Natural killer cell treated with Interleukin-12 subunit alpha and Interleukin-12 subunit beta and Interleukin-15 and Interleukin-18, amount 100 ng/mL, for 72 hours (primary cell): ENCODE data around the gene TUT1. TPM values are rescaled to one million over a fixed set of nuclear protein-coding genes. Genes with fewer than 3 reads are reported as not detected.

Experiments used
- total RNA-seq, 2 donors: library from RNA; stranded (reverse); gene quantifications; one replicate each; pipeline ENCODE4 v1.2.3, GENCODE V29; 2022

The TUT1 gene
- total RNA-seq, 2 donors from 2014 or later: 24.1 to 35.7 TPM

Other genes with a start within 250 kb of the TUT1 start
- not detected for gene SCGB1A1, start 172.5 kb downstream of the TUT1 start, total RNA-seq
- gene AHNAK, start 44.7 kb downstream of the TUT1 start, total RNA-seq: 10 to 100 TPM; 49.2 to 60.0 TPM
- gene EEF1G, start 17.6 kb downstream of the TUT1 start, total RNA-seq: 1,000 to 10,000 TPM in 1 of 2 donors, 100 to 1,000 TPM in 1; 898 to 1,016 TPM
- 100 to 1,000 TPM; 234 to 259 TPM for gene MTA2, start 10.3 kb upstream of the TUT1 start, total RNA-seq
- gene EML3, start 21.3 kb upstream of the TUT1 start, total RNA-seq: 100 to 1,000 TPM; 122 to 205 TPM
- 1 to 10 TPM; 4.5 to 4.6 TPM for gene ROM1, start 21.7 kb upstream of the TUT1 start, total RNA-seq
- 10 to 100 TPM; 72.8 to 98.7 TPM for gene B3GAT3, start 30.5 kb upstream of the TUT1 start, total RNA-seq
- 100 to 1,000 TPM; 269 to 297 TPM for gene GANAB, start 55.1 kb upstream of the TUT1 start, total RNA-seq
- gene INTS5, start 61.8 kb upstream of the TUT1 start, total RNA-seq: 10 to 100 TPM; 33.2 to 42.3 TPM
- gene C11orf98, start 73.7 kb upstream of the TUT1 start, total RNA-seq: 100 to 1,000 TPM; 131 to 149 TPM
- 100 to 1,000 TPM in 1 of 2 donors, 10 to 100 TPM in 1; 30.0 to 121 TPM for gene CSKMT, start 73.8 kb upstream of the TUT1 start, total RNA-seq
- gene UQCC3, start 80.2 kb upstream of the TUT1 start, total RNA-seq: 1 to 10 TPM; 6.1 to 8.8 TPM
- gene LBHD1, start 80.7 kb upstream of the TUT1 start, total RNA-seq: 10 to 100 TPM; 20.9 to 33.7 TPM
- 100 to 1,000 TPM in 1 of 2 donors, 10 to 100 TPM in 1; 91.1 to 124 TPM for gene UBXN1, start 87.5 kb upstream of the TUT1 start, total RNA-seq
- gene LRRN4CL, start 98.0 kb upstream of the TUT1 start, total RNA-seq: under 1 TPM; 0.36 to 0.52 TPM
- 10 to 100 TPM; 18.7 to 38.3 TPM for gene BSCL2, start 115.9 kb upstream of the TUT1 start, total RNA-seq
- gene GNG3, start 116.2 kb upstream of the TUT1 start, total RNA-seq: not detected
- 10 to 100 TPM; 54.6 to 55.5 TPM for gene HNRNPUL2, start 135.9 kb upstream of the TUT1 start, total RNA-seq
- gene TTC9C, start 137.0 kb upstream of the TUT1 start, total RNA-seq: 10 to 100 TPM; 36.8 to 39.4 TPM
- gene ZBTB3, start 162.6 kb upstream of the TUT1 start, total RNA-seq: 1 to 10 TPM; 6.5 to 8.1 TPM
- 100 to 1,000 TPM in 1 of 2 donors, 10 to 100 TPM in 1; 93.3 to 127 TPM for gene POLR2G, start 170.1 kb upstream of the TUT1 start, total RNA-seq
- gene TAF6L, start 179.9 kb upstream of the TUT1 start, total RNA-seq: 10 to 100 TPM; 13.9 to 34.1 TPM
- gene TMEM179B, start 195.9 kb upstream of the TUT1 start, total RNA-seq: 10 to 100 TPM; 30.5 to 31.1 TPM
- gene TMEM223, start 200.5 kb upstream of the TUT1 start, total RNA-seq: 10 to 100 TPM; 13.0 to 20.1 TPM
- gene NXF1, start 213.9 kb upstream of the TUT1 start, total RNA-seq: 100 to 1,000 TPM; 108 to 145 TPM
- gene STX5, start 240.5 kb upstream of the TUT1 start, total RNA-seq: 10 to 100 TPM; 32.0 to 53.4 TPM
- gene TEX54, start 241.3 kb upstream of the TUT1 start, total RNA-seq: 1 to 10 TPM in 1 of 2 donors, not detected in 1; 1.0 TPM
- 100 to 1,000 TPM in 1 of 2 donors, 10 to 100 TPM in 1; 90.4 to 136 TPM for gene WDR74, start 248.1 kb upstream of the TUT1 start, total RNA-seq